C4-2B (cell line): Measurements from ENCODE around the gene RNF148.
"Not testable (repeated sequence)": the region's sequence is repeated elsewhere in the genome, so short reads cannot be mapped to it uniquely, and the experiment has no call there.

Experiments used
- H3K27ac ChIP-seq: fragments of 450-650 bp; 2 replicates; pipeline ENCODE4 v1.5.1; 2017
- ZFX ChIP-seq: fragments of 450-650 bp; IDR thresholded peaks from 2 replicates; pipeline ENCODE4 v1.6.1; 2017
- TF ChIP-seq, protein P1 (sequence below): fragments of 450-650 bp; conservative IDR thresholded peaks from 2 replicates; pipeline ENCODE4 v1.5.1; 2017; ENCODE audit warnings: mild to moderate bottlenecking

RNF148 gene

GRCh38 chr7:122691569-122692235, 11.0 kb downstream of the RNF148 start:
- no peak overlapping the region for H3K27ac ChIP-seq

DNA sequence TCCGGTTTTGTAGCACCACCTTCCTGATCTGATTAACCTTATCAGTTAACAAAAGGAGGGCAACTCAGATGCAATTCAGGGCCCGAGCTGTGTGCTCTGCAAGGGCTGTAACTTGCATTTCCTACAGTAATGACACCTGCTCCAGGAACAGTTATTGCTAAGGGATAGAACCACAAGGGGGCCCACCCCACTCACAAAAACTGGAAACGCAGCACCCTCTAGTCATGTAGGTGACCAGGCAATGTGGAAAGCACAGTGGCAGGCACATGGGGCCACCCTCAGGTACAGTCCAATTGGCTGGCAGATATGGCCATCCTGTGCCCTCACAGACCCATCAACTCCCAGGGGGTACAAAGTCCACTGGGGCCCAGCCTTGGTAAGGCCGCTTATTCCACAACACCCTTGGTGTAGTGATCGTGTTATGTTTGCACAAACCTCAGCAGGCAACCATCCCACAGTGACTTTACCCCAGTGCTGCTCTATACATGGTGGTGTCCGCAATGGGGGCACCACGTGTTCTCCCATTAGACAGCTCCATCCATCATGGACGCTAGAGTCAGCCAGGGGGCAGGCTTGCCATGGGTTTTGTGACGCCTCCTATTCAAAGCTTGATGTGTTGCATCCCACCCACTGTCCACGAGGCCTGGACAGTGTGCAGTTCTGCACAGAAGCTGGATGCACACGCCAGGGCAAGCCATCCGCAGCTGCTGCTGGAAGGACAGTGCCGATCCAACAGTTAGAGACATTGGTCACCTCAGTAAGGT, 13.2 kb downstream of the RNF148 start:
- no peak overlapping the region for H3K27ac ChIP-seq
- TF ChIP-seq, protein P1, sequence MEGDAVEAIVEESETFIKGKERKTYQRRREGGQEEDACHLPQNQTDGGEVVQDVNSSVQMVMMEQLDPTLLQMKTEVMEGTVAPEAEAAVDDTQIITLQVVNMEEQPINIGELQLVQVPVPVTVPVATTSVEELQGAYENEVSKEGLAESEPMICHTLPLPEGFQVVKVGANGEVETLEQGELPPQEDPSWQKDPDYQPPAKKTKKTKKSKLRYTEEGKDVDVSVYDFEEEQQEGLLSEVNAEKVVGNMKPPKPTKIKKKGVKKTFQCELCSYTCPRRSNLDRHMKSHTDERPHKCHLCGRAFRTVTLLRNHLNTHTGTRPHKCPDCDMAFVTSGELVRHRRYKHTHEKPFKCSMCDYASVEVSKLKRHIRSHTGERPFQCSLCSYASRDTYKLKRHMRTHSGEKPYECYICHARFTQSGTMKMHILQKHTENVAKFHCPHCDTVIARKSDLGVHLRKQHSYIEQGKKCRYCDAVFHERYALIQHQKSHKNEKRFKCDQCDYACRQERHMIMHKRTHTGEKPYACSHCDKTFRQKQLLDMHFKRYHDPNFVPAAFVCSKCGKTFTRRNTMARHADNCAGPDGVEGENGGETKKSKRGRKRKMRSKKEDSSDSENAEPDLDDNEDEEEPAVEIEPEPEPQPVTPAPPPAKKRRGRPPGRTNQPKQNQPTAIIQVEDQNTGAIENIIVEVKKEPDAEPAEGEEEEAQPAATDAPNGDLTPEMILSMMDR, result no peak
- TF ChIP-seq ZFX, result no peak

More at GRCh38 chr7:122691569-122692235, 11.0 kb downstream of the RNF148 start:
- TF ChIP-seq ZFX, result no peak
- TF ChIP-seq, protein P1, result no peak

DNA sequence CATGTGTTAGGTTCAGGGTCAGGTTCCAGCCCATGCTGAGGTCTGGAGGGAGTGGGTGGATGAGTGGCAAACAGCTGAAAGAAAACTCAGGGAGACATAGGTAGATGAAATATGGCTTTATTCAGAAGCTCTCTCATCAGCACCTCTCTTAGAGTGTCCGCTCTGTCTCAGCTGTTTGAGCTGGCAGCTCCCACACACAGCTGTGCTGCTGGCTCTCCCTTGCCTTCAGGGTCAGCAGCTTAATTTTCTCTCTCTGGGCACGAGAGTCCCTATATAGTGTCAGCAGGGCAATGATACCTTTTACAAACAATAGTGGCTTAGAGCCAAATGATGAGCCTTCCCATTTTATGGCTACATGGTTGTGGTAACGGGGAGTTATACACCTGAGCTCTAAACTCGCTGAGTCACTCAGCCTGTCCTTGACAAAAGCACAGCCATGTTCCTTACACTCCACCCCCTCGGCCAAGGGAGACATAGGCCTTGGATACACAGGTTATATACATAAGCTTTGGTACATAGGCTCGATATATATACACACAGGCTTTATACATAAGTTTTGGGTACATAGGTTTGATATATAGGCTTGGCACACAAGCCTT, 14.2 kb downstream of the RNF148 start:
- TF ChIP-seq, protein P1, result no peak
- no peak for TF ChIP-seq ZFX
- H3K27ac ChIP-seq, result no peak overlapping the region

GRCh38 chr7:122686360-122686878, 16.3 kb downstream of the RNF148 start:
- TF ChIP-seq ZFX, result no peak
- TF ChIP-seq, protein P1, result no peak
- no peak overlapping the region for H3K27ac ChIP-seq

DNA sequence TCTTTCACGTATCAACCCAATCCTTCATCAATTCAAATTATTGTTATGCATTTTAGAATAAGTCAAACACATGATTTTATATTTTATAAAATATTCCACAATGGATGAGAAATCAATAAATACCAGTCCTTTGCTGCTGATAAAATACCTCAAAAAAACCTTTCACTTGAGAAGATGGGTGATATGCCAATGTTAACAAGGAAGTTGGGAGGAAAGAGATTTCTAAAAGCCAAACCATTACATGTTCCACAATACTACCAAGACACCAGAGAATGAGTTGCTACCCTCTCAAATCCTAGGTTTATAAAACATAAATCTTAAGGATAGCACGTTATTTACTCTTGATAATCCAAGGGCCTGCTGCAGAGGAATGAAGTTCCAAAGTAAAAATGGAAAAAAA, 18.2 kb downstream of the RNF148 start:
- no peak overlapping the region for H3K27ac ChIP-seq
- TF ChIP-seq, protein P1, result no peak
- TF ChIP-seq ZFX, result no peak

GRCh38 chr7:122682815-122683550, 19.7 kb downstream of the RNF148 start:
- 0 out of 2 replicates have a peak overlapping the region, but pooled peaks have one; percentile 5 for H3K27ac ChIP-seq
- TF ChIP-seq, protein P1, result no peak
- no peak for TF ChIP-seq ZFX

DNA sequence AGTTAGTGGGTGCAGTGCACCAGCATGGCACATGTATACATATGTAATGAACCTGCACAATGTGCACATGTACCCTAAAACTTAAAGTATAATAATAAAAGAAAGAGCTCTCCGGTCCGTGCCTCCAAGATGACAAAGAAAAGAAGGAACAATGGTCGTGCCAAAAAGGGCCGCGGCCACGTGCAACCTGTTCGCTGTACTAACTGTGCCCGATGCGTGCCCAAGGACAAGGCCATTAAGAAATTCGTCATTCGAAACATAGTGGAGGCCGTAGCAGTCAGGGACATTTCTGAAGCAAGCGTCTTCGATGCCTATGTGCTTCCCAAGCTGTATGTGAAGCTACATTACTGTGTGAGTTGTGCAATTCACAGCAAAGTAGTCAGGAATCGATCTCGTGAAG, 21.5 kb downstream of the RNF148 start:
- not testable (repeated sequence) for H3K27ac ChIP-seq
